IMR-90 (cell line): ENCODE results near the gene MRTFB. TPM values are rescaled to one million over a fixed set of nuclear protein-coding genes. Genes with fewer than 3 reads are reported as not detected.

Experiments used
- ATAC-seq: fragments of 200-7000 bp; cut with Tn5 transposase; 2 replicates; pipeline ENCODE4 v1.9.1; 2020; ENCODE audit warnings: low read depth, mild to moderate bottlenecking, moderate library complexity
- BruUV-seq: library from RNA; stranded (reverse); fragments of 400-500 nt; replicated peaks from 2 replicates; lab custom pipeline; 2021; lab: Mats Ljungman, UMichigan
- CTCF ChIA-PET: fragments of 300-600 bp; formaldehyde crosslinking; extraction: SDS; loops from one replicate; lab custom pipeline; 2021; ENCODE audit warnings: antibody characterized with exemption; lab: Yijun Ruan, JAX
- POLR2A ChIA-PET: fragments of 300-600 bp; sonication (Branson Sonifier 250); formaldehyde crosslinking; loops from one replicate; lab custom pipeline; 2022; ENCODE audit warnings: antibody characterized with exemption; ENCODE audit not compliant: unreplicated experiment; lab: Charles Lee
- DNase-seq: peaks from one replicate; pipeline ENCODE4 v3.0.0; 2013
- H2AFZ ChIP-seq: replicated peaks from 2 replicates; pipeline ENCODE3; 2013; ENCODE audit warnings: low read length, mild to moderate bottlenecking; ENCODE audit not compliant: poor library complexity
- H2AK5ac ChIP-seq: 2 replicates; pipeline ENCODE4 v1.6.1; 2013; ENCODE audit warnings: low read depth, low read length, inconsistent platforms
- H2AK9ac ChIP-seq: replicated peaks from 2 replicates; pipeline ENCODE3; 2013; ENCODE audit warnings: mild to moderate bottlenecking, low read depth, low read length, moderate library complexity; ENCODE audit not compliant: poor library complexity
- H2BK120ac ChIP-seq: 2 replicates; pipeline ENCODE4 v1.6.1; 2013; ENCODE audit warnings: low read depth, low read length, inconsistent platforms
- H2BK15ac ChIP-seq: 3 replicates; pipeline ENCODE4 v1.6.1; 2013; ENCODE audit warnings: low read depth, low read length, inconsistent platforms
- H2BK20ac ChIP-seq: 2 replicates; pipeline ENCODE4 v1.6.1; 2013; ENCODE audit warnings: low read depth, mild to moderate bottlenecking, inconsistent platforms, low read length, moderate library complexity
- H2BK5ac ChIP-seq: 2 replicates; pipeline ENCODE4 v1.6.1; 2013; ENCODE audit warnings: mild to moderate bottlenecking, low read depth, low read length, inconsistent platforms; ENCODE audit not compliant: poor library complexity, severe bottlenecking
- H3K14ac ChIP-seq: replicated peaks from 2 replicates; pipeline ENCODE4 v1.6.1; 2013; ENCODE audit warnings: low read depth, low read length, inconsistent platforms
- H3K18ac ChIP-seq: 2 replicates; pipeline ENCODE4 v1.6.1; 2013; ENCODE audit warnings: low read depth, low read length, control low read depth
- H3K23ac ChIP-seq: 2 replicates; pipeline ENCODE4 v1.6.1; 2013; ENCODE audit warnings: low read depth, low read length, inconsistent platforms
- H3K27ac ChIP-seq: 2 replicates; pipeline ENCODE4 v1.5.1; 2013; ENCODE audit warnings: mild to moderate bottlenecking, control low read depth, low read length; ENCODE audit not compliant: insufficient read depth
- H3K27me3 ChIP-seq: 2 replicates; pipeline ENCODE4 v1.6.1; 2013; ENCODE audit warnings: low read length; ENCODE audit not compliant: control insufficient read depth, insufficient read depth
- H3K36me3 ChIP-seq: 2 replicates; pipeline ENCODE4 v1.6.1; 2013; ENCODE audit warnings: low read length, mixed read lengths; ENCODE audit not compliant: control insufficient read depth, insufficient read depth
- H3K4ac ChIP-seq: 2 replicates; pipeline ENCODE4 v1.6.1; 2013; ENCODE audit warnings: low read depth, low read length, inconsistent platforms
- H3K4me1 ChIP-seq: 2 replicates; pipeline ENCODE4 v1.6.1; 2013; ENCODE audit warnings: low read length, mixed read lengths; ENCODE audit not compliant: control insufficient read depth, insufficient read depth
- H3K4me2 ChIP-seq: 2 replicates; pipeline ENCODE4 v1.6.1; 2013; ENCODE audit warnings: low read depth, mild to moderate bottlenecking, control low read depth, low read length, moderate library complexity
- H3K4me3 ChIP-seq: 2 replicates; pipeline ENCODE4 v1.5.1; 2013; ENCODE audit warnings: low read depth, mild to moderate bottlenecking, control low read depth, low read length, moderate library complexity; ENCODE audit not compliant: insufficient read depth
- H3K56ac ChIP-seq: 2 replicates; pipeline ENCODE4 v1.6.1; 2013; ENCODE audit warnings: low read length, inconsistent platforms; ENCODE audit not compliant: insufficient read depth; ENCODE audit errors: extremely low read depth
- H3K79me1 ChIP-seq, 2 experiments: 2 replicates each; pipeline ENCODE4 v1.6.1; 2013; ENCODE audit warnings: low read length in 2 of 2, inconsistent platforms in 1 of 2, low read depth in 1 of 2
- H3K9ac ChIP-seq: 2 replicates; pipeline ENCODE4 v1.6.1; 2013; ENCODE audit warnings: low read depth, low read length, control low read depth
- H3K9me1 ChIP-seq: 2 replicates; pipeline ENCODE4 v1.6.1; 2013; ENCODE audit warnings: low read length, inconsistent platforms; ENCODE audit not compliant: insufficient read depth
- H3K9me3 ChIP-seq: 2 replicates; pipeline ENCODE4 v1.6.1; 2013; ENCODE audit warnings: low read length; ENCODE audit not compliant: control insufficient read depth, insufficient read depth
- H4K20me1 ChIP-seq: 2 replicates; pipeline ENCODE4 v1.6.1; 2013; ENCODE audit warnings: low read length, inconsistent platforms; ENCODE audit not compliant: insufficient read depth
- H4K5ac ChIP-seq: 2 replicates; pipeline ENCODE4 v1.6.1; 2013; ENCODE audit warnings: mild to moderate bottlenecking, low read depth, low read length, control low read depth
- H4K8ac ChIP-seq, 2 experiments: 2 replicates each; pipeline ENCODE4 v1.6.1; 2013; ENCODE audit warnings: low read depth in 2 of 2, low read length in 2 of 2, control low read depth in 1 of 2, inconsistent platforms in 1 of 2
- H4K91ac ChIP-seq: 2 replicates; pipeline ENCODE4 v1.6.1; 2013; ENCODE audit warnings: low read depth, low read length, inconsistent platforms; ENCODE audit not compliant: insufficient read depth
- BHLHE40 ChIP-seq: fragments of 150-350 bp; IDR thresholded peaks from 2 replicates; pipeline ENCODE4 v1.6.1; 2016; ENCODE audit warnings: mild to moderate bottlenecking, low read depth, low read length
- CEBPB ChIP-seq: IDR thresholded peaks from 2 replicates; pipeline ENCODE4 v1.6.1; 2012; ENCODE audit warnings: low read depth, low read length, improper control_type of control experiment
- CHD1 ChIP-seq: IDR thresholded peaks from 2 replicates; pipeline ENCODE4 v1.6.1; 2012; ENCODE audit warnings: low read depth, low read length, improper control_type of control experiment
- MAFK ChIP-seq: IDR thresholded peaks from 2 replicates; pipeline ENCODE4 v1.6.1; 2012; ENCODE audit warnings: low read depth, low read length, improper control_type of control experiment
- MAZ ChIP-seq: IDR thresholded peaks from 2 replicates; pipeline ENCODE4 v1.6.1; 2012; ENCODE audit warnings: low read depth, mild to moderate bottlenecking, low read length, improper control_type of control experiment, moderate library complexity, borderline replicate concordance
- MXI1 ChIP-seq: IDR thresholded peaks from 2 replicates; pipeline ENCODE4 v1.6.1; 2012; ENCODE audit warnings: low read depth, mild to moderate bottlenecking, low read length, moderate library complexity, borderline replicate concordance
- NFE2L2 ChIP-seq: fragments of 150-350 bp; IDR thresholded peaks from 2 replicates; pipeline ENCODE4 v1.6.1; 2016; ENCODE audit warnings: low read depth, mild to moderate bottlenecking, low read length
- RAD21 ChIP-seq: IDR thresholded peaks from 2 replicates; pipeline ENCODE4 v1.6.1; 2012; ENCODE audit warnings: low read length, improper control_type of control experiment
- RCOR1 ChIP-seq: IDR thresholded peaks from 2 replicates; pipeline ENCODE4 v1.6.1; 2012; ENCODE audit warnings: mild to moderate bottlenecking, low read length, improper control_type of control experiment; ENCODE audit not compliant: insufficient replicate concordance
- RFX5 ChIP-seq: IDR thresholded peaks from 2 replicates; pipeline ENCODE4 v1.8.0; 2012; ENCODE audit warnings: low read depth, mild to moderate bottlenecking, low read length, moderate library complexity
- SMC3 ChIP-seq: fragments of 150-350 bp; IDR thresholded peaks from 2 replicates; pipeline ENCODE4 v1.6.1; 2016; ENCODE audit warnings: low read depth, mild to moderate bottlenecking, antibody characterized with exemption, low read length, moderate library complexity
- WGBS, 2 experiments: methylation state at CpG; one replicate each; pipeline versions ENCODE4 v1.1.5 to v1.1.7; 2013; ENCODE audit warnings: missing lambda C conversion rate in 2 of 2; ENCODE audit not compliant: insufficient read length in 1 of 2; ENCODE audit errors: extremely low coverage in 2 of 2; 5-methylcytosine and 5-hydroxymethylcytosine counted together
- dilution Hi-C: fragments of 300-500 bp; cut with HindIII; formaldehyde crosslinking; loops from one replicate; pipeline ENCODE4 v1.14.3; 2018; ENCODE audit warnings: low sequenced_read_pairs; ENCODE audit not compliant: unreplicated experiment
- in situ Hi-C: fragments of 300-500 bp; cut with MboI; formaldehyde crosslinking; loops from 3 replicates; pipeline ENCODE4 v1.14.3; 2019; ENCODE audit warnings: low sequenced_read_pairs, inconsistent platforms, mixed read lengths
- intact Hi-C: fragments of 100-400 bp; cut with micrococcal nuclease; formaldehyde crosslinking; loops from 2 replicates; pipeline ENCODE4 v1.10.0; 2022
- polyA plus RNA-seq, 3 experiments: library from polyadenylated mRNA; depleted of rRNA; stranded (reverse); fragments of >200 nt; gene quantifications; 2 replicates each; pipeline ENCODE4 v1.2.3, GENCODE V29; 2012; ENCODE audit warnings: low replicate concordance in 1 of 3
- total RNA-seq: library from RNA; depleted of rRNA; stranded (reverse); fragments of >200 nt; gene quantifications from 2 replicates; pipeline ENCODE4 v1.2.3, GENCODE V29; 2012
- TF ChIP-seq, protein P1 (sequence below): conservative IDR thresholded peaks from 2 replicates; pipeline ENCODE4 v1.5.1; 2012; ENCODE audit warnings: mild to moderate bottlenecking, low read depth, low read length, improper control_type of control experiment

MRTFB gene
- total and polyA plus RNA-seq, 2 of the 4 experiments (the other 2 are of a cell fraction) = 4.4 to 5.4 TPM

DNA sequence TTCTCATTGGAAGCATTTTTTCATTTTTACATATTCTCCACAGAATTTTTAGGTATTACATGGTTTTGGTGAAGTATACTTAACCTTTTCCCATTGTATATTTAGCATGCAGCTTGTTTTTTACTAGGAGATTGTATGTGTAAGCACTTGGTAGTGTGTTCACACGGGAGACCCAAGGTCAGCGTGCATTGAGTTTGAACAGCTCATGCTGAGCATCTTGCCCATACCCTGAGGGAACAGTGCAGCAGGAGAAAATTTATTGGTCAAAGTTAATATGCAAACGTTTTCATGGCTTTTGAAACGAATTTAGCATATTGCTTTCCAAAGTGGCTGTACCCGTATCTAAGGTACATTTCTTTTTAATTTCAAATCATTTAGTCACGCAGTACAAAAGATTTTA, 168.7 kb downstream of the MRTFB start:
- no peak overlapping the region for H3K4me2 ChIP-seq
- H3K79me1 ChIP-seq = no peaks in the 10 kb centered on the region
- H3K36me3 ChIP-seq = peaks cover 7% of the 10 kb centered on the region
- CTCF ChIA-PET = interaction anchor here (0.6 to 1.8 kb wide), 3 partner anchors 10 to 29 kb away, joined by 3 to 6 read pairs (median 4); no protein-coding TSS in a partner anchor
- no peak overlapping the region for H2AFZ ChIP-seq
- POLR2A ChIA-PET = no interaction called here
- H2AK5ac ChIP-seq = no peak overlapping the region
- H3K9ac ChIP-seq = no peak overlapping the region
- no peak overlapping the region for H3K27ac ChIP-seq
- no peak overlapping the region for H3K56ac ChIP-seq
- H2BK5ac ChIP-seq = no peak overlapping the region
- no peak overlapping the region for H3K4me3 ChIP-seq
- no peak overlapping the region for H2BK20ac ChIP-seq
- H2BK15ac ChIP-seq = no peak overlapping the region
- no peak overlapping the region for H3K14ac ChIP-seq
- no peak overlapping the region for H3K18ac ChIP-seq
- dilution Hi-C loops = no loop called here
- no peaks in the 10 kb centered on the region for H3K27me3 ChIP-seq
- H2BK120ac ChIP-seq = no peak overlapping the region
- DNase-seq (no peak), ATAC-seq (no peak)
- no peaks in the 10 kb centered on the region for H3K9me3 ChIP-seq
- intact Hi-C loops = loop anchor here (5.0 kb wide), 2 partner anchors 167 to 317 kb away; partner anchors contain the start of genes ERCC4 and MRTFB
- no peak overlapping the region for H4K5ac ChIP-seq
- H3K9me1 ChIP-seq = no peaks in the 10 kb centered on the region
- WGBS, 2 experiments = 92% methylated on average over 2 of the region's 6 CpGs; no CpG with 5 or more reads in 1 of the 2 experiments
- no peaks in the 10 kb centered on the region for H3K4me1 ChIP-seq
- no peak for TF ChIP-seq CEBPB
- TF ChIP-seq CHD1 = no peak
- no peak for TF ChIP-seq RFX5
- TF ChIP-seq, protein P1, sequence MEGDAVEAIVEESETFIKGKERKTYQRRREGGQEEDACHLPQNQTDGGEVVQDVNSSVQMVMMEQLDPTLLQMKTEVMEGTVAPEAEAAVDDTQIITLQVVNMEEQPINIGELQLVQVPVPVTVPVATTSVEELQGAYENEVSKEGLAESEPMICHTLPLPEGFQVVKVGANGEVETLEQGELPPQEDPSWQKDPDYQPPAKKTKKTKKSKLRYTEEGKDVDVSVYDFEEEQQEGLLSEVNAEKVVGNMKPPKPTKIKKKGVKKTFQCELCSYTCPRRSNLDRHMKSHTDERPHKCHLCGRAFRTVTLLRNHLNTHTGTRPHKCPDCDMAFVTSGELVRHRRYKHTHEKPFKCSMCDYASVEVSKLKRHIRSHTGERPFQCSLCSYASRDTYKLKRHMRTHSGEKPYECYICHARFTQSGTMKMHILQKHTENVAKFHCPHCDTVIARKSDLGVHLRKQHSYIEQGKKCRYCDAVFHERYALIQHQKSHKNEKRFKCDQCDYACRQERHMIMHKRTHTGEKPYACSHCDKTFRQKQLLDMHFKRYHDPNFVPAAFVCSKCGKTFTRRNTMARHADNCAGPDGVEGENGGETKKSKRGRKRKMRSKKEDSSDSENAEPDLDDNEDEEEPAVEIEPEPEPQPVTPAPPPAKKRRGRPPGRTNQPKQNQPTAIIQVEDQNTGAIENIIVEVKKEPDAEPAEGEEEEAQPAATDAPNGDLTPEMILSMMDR = no peak
- TF ChIP-seq BHLHE40 = no peak
- TF ChIP-seq RAD21 = no peak
- no peak for TF ChIP-seq SMC3
- no peak for TF ChIP-seq MAFK
- no peak for TF ChIP-seq RCOR1
- TF ChIP-seq MAZ = no peak
- no peak for TF ChIP-seq MXI1
- no peak for TF ChIP-seq NFE2L2
- H4K20me1 ChIP-seq = no peaks in the 10 kb centered on the region
- no TSS peak for BruUV-seq
- H2AK9ac ChIP-seq = no peak overlapping the region
- H4K91ac ChIP-seq = no peak overlapping the region
- in situ Hi-C loops = loop anchor here (10.0 kb wide), 1 partner anchor 315 kb away; the partner anchor contains the start of gene ERCC4
- H3K23ac ChIP-seq = no peak overlapping the region
- H3K4ac ChIP-seq = no peak overlapping the region
- H4K8ac ChIP-seq = no peak overlapping the region
